GM19035 (cell line): ENCODE data around the gene NKX1-1.

ENCODE experiments used
- ATAC-seq: cut with Tn5 transposase; IDR thresholded peaks from one replicate; pipeline ENCODE4 v1.9.1; 2021; ENCODE audit not compliant: unreplicated experiment

NKX1-1 gene

GRCh38 chr4:1362046-1362445 is 44.2 kb downstream of the NKX1-1 start:
- ATAC-seq: no peak

GRCh38 chr4:1361431-1361830 is 44.8 kb downstream of the NKX1-1 start:
- no peak for ATAC-seq

GRCh38 chr4:1360423-1361283 is 45.6 kb downstream of the NKX1-1 start:
- ATAC-seq: no peak

DNA sequence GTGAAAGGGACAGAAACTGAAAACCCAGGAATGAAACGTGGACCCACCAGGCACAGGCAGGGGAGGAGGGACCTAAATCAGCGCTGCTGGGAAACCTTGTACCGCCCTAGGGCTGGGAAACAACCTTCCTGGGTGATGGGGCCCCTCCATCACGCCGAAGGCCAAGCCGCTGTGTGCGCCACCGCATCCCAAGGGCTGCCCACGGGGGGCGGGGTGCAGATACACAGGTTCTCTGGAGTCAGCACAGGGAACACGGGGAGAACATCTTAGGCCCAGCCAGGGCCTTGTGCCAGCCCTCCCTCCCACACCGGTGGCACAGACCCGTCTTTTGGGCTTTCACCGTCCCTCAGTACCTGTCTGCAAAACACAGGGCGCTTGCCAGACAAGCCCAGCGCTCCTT is 46.3 kb downstream of the NKX1-1 start:
- ATAC-seq: no peak

- no peak for ATAC-seq
Measured at GRCh38 chr4:1359144-1359501, 47.1 kb downstream of the NKX1-1 start.

DNA sequence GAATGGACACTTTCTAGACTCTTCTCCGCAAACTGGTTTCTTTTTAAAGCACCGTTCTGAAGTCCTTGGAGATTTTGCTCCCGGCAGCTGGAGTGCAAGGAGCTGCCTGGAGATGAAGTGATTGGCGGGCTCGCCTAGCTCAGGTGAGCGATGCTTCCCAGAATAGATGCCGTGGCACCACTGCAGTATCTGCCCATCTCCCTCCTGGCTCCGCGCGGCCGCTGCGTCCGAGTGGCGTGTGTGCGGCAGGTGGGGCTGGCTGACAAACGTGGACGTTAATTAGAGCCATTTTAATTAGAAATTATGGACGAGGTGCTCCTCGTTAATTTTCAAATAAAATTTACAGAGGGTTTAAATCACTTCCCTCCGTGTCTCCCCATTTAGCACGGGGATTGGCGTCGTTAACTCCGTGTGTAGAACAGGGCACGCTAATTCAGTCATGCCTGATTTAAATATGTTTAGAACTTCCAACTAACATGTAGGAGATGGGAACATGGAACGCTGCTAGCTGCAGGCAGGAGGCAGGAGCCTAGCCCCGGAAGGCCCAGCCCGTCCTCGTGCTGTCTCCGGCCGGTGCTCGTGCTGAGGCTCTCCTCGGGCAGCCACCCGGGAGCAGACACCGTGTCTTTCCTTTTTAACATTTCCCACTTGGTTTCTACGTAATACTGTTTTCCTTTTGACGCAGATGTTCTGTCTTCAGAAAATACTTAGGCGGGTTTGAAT is 47.7 kb downstream of the NKX1-1 start:
- no peak for ATAC-seq

- ATAC-seq: no peak
Measured at GRCh38 chr4:1357356-1358248, 48.6 kb downstream of the NKX1-1 start.

DNA sequence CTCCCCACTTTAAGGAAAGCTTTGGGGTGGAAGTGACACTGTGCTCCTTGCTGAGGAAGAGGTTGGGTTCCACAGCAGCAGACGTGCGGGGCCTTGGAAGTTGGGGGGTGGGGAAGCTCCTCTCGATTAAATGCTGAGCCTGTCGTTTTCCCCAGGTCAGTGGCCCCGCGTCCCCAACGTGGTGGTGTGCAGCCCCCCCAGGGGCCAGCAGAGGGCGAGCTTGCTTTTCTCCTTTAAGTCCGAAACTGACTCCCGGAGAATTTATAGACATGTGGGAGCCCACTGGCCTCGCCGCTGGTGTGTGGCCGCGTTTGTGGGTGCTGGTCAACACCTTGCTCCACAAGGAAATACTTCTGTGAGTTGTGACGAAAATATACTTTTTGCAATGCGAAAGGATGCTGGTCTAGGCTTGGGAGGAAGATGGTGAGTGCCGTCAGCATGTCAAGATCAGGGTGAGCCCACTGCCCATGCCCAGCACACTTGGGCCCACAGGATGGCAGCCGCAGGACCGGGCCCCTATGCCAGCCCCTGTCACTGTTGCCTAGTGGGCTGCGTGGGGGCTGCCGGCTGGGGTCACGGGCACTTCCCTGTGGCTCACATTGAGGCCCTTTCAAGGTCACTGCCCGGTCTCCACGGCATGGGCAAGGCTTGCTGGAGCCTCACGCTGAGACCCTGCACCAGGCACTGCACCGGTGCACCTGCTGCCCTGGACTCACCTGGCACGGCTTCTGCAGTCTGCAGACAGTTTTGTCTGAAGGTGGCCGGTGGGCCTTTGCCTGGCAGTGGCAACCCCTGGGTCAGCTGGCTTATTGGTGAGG is 49.9 kb downstream of the NKX1-1 start:
- ATAC-seq: no peak

DNA sequence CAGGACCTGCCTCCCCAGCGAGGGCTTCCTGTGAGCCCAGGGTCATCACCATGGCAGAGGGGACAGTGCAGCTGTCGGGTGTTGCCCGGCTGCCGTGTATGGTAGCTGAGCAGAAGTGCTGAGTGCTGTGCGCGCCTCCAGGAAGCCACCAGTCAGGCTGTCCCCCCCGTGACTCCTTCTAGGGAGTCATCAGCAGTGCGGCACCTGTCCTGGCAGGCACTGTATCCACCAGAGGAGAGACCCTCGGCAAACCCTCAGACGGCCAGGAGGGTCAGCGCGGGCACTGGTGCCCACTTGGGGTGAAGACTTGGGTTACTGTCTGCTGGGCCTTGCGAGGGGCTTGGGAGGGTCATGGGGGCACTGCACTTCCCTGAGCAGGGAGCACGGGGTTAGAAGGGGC is 50.9 kb downstream of the NKX1-1 start:
- ATAC-seq: no peak

DNA sequence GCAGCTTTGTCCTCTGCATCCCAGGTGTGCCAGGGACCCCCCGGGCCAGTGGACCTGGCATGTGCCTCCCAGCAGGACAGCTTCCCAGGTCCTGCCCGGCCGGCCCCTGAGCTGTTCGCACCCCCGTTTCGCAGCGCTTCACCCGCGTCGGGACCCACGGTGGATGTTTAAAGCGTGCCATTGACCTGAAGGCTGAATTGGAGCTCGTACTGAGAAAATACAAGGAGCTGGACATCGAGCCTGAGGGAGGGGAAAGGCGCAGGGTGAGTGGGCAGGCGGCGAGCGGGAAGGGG is 51.3 kb downstream of the NKX1-1 start:
- no peak for ATAC-seq

GRCh38 chr4:1354136-1354982 is 51.9 kb downstream of the NKX1-1 start:
- ATAC-seq: no peak

DNA sequence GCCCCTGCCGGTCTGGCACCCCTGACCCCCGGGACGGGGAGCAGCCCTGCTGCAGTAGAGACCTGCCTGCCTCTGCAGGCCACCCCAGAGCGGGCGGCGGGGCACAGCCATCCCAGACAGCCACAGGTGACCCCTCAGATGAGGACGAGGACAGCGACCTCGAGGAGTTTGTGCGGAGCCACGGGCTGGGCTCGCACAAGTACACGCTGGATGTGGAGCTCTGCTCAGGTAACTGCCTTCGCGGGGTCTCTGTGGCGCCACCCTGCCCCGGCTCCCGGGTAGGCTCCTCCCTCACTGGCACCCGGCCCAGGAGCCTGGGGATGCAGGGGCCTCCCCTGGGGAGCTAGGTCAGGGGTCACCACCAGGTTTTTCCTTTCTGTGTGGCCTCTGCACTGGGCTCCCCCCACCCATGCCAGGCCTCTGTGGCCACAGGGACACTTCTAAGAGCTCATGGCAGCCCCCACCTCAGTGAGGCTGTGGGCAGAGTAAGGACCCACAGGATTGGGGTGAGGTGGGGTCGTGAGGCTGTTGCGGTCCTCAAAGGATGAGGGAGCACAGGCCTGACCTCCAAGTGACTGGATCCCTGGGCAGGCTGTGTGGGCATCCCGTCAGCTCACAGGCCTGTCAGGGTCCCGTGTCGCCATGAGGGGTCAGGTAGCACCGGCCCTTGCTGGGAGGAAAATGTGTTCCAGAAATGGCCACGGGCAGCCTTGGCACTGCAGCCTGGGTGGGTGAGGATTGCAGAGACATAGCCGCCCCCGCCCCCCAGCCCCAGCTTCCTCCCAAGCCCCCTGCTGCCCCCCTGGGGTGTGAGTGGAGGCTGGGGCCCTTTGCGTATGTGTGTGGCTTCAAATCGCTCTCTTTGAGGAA is 52.8 kb downstream of the NKX1-1 start:
- no peak for ATAC-seq
